HepG2 (cell line): ENCODE measurements around the gene PRDM15. TPM values are rescaled to one million over a fixed set of nuclear protein-coding genes. Genes with fewer than 3 reads are reported as not detected.
A peak's percentile ranks its signal among the peaks of the same experiment; 100 is the strongest.

ENCODE experiments used
- DNMT1 ChIP-seq: sonication (generic); formaldehyde crosslinking; IDR thresholded peaks from 2 replicates; pipeline ENCODE4 v1.5.1; 2020; ENCODE audit warnings: mild to moderate bottlenecking, missing genetic modification reagents
- DNMT3B ChIP-seq: conservative IDR thresholded peaks from 2 replicates; pipeline ENCODE4 v1.6.1; 2016; ENCODE audit warnings: missing biosample characterization, control low read depth
- ELF1 ChIP-seq: sonication (generic); formaldehyde crosslinking; IDR thresholded peaks from 2 replicates; pipeline ENCODE4 v1.4.0; 2020; ENCODE audit warnings: missing genetic modification reagents
- HMG20A ChIP-seq: IDR thresholded peaks from 2 replicates; pipeline ENCODE4 v1.6.1; 2016; ENCODE audit warnings: borderline replicate concordance
- MEIS2 ChIP-seq: sonication (generic); formaldehyde crosslinking; IDR thresholded peaks from 2 replicates; pipeline ENCODE4 v1.9.0; 2021; ENCODE audit warnings: mild to moderate bottlenecking, missing genetic modification reagents
- NAIF1 ChIP-seq: sonication (generic); formaldehyde crosslinking; IDR thresholded peaks from 2 replicates; pipeline ENCODE4 v1.5.0; 2020; ENCODE audit warnings: mild to moderate bottlenecking, missing genetic modification reagents, borderline replicate concordance
- SP5 ChIP-seq: IDR thresholded peaks from 2 replicates; pipeline ENCODE4 v1.6.1; 2016; ENCODE audit warnings: low read depth, borderline replicate concordance
- TAF15 ChIP-seq: fragments of 200-400 bp; formaldehyde crosslinking; IDR thresholded peaks from one replicate; pipeline ENCODE4 v1.6.1; 2018; ENCODE audit warnings: mild to moderate bottlenecking, low read depth, low read length; ENCODE audit not compliant: poor library complexity, severe bottlenecking
- THAP11 ChIP-seq: IDR thresholded peaks from 2 replicates; pipeline ENCODE4 v1.6.1; 2016; ENCODE audit warnings: missing biosample characterization, missing genetic modification reagents
- polyA plus RNA-seq, 8 experiments: library from polyadenylated mRNA; depleted of rRNA in 3 of 8; stranded (reverse) in 7 of 8; unstranded in 1 of 8; fragments of >200 nt; fragmentation: Illumina TruSeq in 4 of 8; extraction: Trizol in 4 of 8; gene quantifications; 2 replicates each; pipeline versions ENCODE4 v1.2.1 to v1.2.3, GENCODE V29; 2011 to 2016; ENCODE audit warnings: low read depth in 4 of 8, missing spikeins in 1 of 8, mixed read lengths in 1 of 8; ENCODE audit not compliant: insufficient read depth in 1 of 8
- total RNA-seq, 5 experiments: library from RNA; depleted of rRNA; stranded (reverse); fragments of >200 nt; fragmentation: Illumina TruSeq; extraction: Trizol; gene quantifications; 2 replicates each; pipeline ENCODE4 v1.2.3, GENCODE V29; 2016; ENCODE audit warnings: low read depth in 1 of 5
- TF ChIP-seq, protein P1 (sequence below): sonication (generic); formaldehyde crosslinking; IDR thresholded peaks from 2 replicates; pipeline ENCODE4 v1.5.0; 2020; ENCODE audit warnings: mild to moderate bottlenecking, missing genetic modification reagents, borderline replicate concordance
- TF ChIP-seq, protein P2 (sequence below): sonication (generic); formaldehyde crosslinking; IDR thresholded peaks from 2 replicates; pipeline ENCODE4 v1.5.0; 2020; ENCODE audit warnings: mild to moderate bottlenecking, missing genetic modification reagents, moderate library complexity
- TF ChIP-seq, protein P3 (sequence below): sonication (generic); formaldehyde crosslinking; IDR thresholded peaks from 2 replicates; pipeline ENCODE4 v1.4.0; 2020; ENCODE audit warnings: missing genetic modification reagents
- TF ChIP-seq, protein P4 (sequence below): sonication (generic); IDR thresholded peaks from 2 replicates; pipeline ENCODE4 v1.6.1; 2016; ENCODE audit warnings: low read depth, borderline replicate concordance
- TF ChIP-seq, protein P5 (sequence below): sonication (generic); formaldehyde crosslinking; IDR thresholded peaks from 2 replicates; pipeline ENCODE4 v1.4.0; 2020; ENCODE audit warnings: low read depth, missing genetic modification reagents

The PRDM15 gene
- total and polyA plus RNA-seq, 2 of the 13 experiments (the other 11 are each of a cell fraction or from before 2014, with no cell fraction given), result 4.0 to 6.9 TPM

DNA sequence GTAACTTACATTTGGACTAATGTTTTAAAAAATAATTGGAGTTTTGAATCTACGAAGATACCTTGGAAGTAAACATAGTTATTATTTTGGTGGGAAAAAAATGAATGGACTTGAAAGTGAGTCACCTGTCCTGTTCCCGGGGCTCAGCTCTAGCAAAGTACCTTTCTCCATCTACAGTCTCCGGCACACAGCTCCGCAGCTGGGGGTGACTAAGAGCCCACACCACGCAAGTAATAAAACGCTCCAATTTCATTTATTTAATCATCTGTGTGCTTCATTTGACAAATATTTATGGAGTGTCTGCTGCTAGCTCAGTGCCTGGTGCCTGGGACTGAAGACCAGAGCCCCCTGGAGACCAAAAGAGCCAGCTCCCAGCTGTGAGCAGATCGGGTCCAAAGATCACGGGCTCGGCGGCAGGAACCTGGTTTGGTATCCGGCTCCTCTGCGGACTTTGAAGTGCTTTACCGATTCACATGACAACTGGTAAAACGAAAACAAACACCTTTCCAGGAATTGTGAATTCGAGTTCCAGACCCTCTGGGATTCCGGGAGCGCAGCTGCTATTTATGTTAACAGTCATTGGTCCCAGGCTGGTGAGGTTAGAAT, 110.6 kb downstream of the PRDM15 start (continued):
- TF ChIP-seq, protein P1, sequence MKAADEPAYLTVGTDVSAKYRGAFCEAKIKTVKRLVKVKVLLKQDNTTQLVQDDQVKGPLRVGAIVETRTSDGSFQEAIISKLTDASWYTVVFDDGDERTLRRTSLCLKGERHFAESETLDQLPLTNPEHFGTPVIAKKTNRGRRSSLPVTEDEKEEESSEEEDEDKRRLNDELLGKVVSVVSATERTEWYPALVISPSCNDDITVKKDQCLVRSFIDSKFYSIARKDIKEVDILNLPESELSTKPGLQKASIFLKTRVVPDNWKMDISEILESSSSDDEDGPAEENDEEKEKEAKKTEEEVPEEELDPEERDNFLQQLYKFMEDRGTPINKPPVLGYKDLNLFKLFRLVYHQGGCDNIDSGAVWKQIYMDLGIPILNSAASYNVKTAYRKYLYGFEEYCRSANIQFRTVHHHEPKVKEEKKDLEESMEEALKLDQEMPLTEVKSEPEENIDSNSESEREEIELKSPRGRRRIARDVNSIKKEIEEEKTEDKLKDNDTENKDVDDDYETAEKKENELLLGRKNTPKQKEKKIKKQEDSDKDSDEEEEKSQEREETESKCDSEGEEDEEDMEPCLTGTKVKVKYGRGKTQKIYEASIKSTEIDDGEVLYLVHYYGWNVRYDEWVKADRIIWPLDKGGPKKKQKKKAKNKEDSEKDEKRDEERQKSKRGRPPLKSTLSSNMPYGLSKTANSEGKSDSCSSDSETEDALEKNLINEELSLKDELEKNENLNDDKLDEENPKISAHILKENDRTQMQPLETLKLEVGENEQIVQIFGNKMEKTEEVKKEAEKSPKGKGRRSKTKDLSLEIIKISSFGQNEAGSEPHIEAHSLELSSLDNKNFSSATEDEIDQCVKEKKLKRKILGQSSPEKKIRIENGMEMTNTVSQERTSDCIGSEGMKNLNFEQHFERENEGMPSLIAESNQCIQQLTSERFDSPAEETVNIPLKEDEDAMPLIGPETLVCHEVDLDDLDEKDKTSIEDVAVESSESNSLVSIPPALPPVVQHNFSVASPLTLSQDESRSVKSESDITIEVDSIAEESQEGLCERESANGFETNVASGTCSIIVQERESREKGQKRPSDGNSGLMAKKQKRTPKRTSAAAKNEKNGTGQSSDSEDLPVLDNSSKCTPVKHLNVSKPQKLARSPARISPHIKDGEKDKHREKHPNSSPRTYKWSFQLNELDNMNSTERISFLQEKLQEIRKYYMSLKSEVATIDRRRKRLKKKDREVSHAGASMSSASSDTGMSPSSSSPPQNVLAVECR (CRISPR knock-in tag), result peak; percentile 67; the same call in 1 of the 2 replicates
- TF ChIP-seq ELF1 (CRISPR knock-in tag) (peak; percentile 33; the same call in 1 of the 2 replicates), DNMT1 (CRISPR knock-in tag) (no peak), HMG20A (CRISPR knock-in tag) (peak; percentile 84), SP5 (CRISPR knock-in tag) (peak; percentile 30; the same call in 1 of the 2 replicates), MEIS2 (CRISPR knock-in tag) (peak; percentile 67; the same call in 1 of the 2 replicates), NAIF1 (peak; percentile 70; the same call in 1 of the 2 replicates), DNMT3B (0 out of 2 replicates have a peak, but pooled peaks have one; percentile 35), TAF15 (no peak), THAP11 (peak; percentile 51; the same call in 1 of the 2 replicates)
- TF ChIP-seq, protein P2, sequence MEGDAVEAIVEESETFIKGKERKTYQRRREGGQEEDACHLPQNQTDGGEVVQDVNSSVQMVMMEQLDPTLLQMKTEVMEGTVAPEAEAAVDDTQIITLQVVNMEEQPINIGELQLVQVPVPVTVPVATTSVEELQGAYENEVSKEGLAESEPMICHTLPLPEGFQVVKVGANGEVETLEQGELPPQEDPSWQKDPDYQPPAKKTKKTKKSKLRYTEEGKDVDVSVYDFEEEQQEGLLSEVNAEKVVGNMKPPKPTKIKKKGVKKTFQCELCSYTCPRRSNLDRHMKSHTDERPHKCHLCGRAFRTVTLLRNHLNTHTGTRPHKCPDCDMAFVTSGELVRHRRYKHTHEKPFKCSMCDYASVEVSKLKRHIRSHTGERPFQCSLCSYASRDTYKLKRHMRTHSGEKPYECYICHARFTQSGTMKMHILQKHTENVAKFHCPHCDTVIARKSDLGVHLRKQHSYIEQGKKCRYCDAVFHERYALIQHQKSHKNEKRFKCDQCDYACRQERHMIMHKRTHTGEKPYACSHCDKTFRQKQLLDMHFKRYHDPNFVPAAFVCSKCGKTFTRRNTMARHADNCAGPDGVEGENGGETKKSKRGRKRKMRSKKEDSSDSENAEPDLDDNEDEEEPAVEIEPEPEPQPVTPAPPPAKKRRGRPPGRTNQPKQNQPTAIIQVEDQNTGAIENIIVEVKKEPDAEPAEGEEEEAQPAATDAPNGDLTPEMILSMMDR (CRISPR knock-in tag), result peak; percentile 77
- TF ChIP-seq, protein P3, sequence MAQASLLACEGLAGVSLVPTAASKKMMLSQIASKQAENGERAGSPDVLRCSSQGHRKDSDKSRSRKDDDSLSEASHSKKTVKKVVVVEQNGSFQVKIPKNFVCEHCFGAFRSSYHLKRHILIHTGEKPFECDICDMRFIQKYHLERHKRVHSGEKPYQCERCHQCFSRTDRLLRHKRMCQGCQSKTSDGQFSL (CRISPR knock-in tag), result 0 out of 2 replicates have a peak, but pooled peaks have one; percentile 41
- TF ChIP-seq, protein P4, sequence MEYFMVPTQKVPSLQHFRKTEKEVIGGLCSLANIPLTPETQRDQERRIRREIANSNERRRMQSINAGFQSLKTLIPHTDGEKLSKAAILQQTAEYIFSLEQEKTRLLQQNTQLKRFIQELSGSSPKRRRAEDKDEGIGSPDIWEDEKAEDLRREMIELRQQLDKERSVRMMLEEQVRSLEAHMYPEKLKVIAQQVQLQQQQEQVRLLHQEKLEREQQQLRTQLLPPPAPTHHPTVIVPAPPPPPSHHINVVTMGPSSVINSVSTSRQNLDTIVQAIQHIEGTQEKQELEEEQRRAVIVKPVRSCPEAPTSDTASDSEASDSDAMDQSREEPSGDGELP, result peak; percentile 98
- TF ChIP-seq, protein P5, sequence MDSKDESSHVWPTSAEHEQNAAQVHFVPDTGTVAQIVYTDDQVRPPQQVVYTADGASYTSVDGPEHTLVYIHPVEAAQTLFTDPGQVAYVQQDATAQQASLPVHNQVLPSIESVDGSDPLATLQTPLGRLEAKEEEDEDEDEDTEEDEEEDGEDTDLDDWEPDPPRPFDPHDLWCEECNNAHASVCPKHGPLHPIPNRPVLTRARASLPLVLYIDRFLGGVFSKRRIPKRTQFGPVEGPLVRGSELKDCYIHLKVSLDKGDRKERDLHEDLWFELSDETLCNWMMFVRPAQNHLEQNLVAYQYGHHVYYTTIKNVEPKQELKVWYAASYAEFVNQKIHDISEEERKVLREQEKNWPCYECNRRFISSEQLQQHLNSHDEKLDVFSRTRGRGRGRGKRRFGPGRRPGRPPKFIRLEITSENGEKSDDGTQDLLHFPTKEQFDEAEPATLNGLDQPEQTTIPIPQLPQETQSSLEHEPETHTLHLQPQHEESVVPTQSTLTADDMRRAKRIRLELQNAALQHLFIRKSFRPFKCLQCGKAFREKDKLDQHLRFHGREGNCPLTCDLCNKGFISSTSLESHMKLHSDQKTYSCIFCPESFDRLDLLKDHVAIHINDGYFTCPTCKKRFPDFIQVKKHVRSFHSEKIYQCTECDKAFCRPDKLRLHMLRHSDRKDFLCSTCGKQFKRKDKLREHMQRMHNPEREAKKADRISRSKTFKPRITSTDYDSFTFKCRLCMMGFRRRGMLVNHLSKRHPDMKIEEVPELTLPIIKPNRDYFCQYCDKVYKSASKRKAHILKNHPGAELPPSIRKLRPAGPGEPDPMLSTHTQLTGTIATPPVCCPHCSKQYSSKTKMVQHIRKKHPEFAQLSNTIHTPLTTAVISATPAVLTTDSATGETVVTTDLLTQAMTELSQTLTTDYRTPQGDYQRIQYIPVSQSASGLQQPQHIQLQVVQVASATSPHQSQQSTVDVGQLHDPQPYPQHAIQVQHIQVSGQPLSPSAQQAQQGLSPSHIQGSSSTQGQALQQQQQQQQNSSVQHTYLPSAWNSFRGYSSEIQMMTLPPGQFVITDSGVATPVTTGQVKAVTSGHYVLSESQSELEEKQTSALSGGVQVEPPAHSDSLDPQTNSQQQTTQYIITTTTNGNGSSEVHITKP (CRISPR knock-in tag), result 0 out of 2 replicates have a peak, but pooled peaks have one; percentile 33
